HCT116 (cell line): ENCODE results near the gene ANXA6. TPM values are rescaled to one million over a fixed set of nuclear protein-coding genes. Genes with fewer than 3 reads are reported as not detected.

Experiments used
- ATAC-seq: fragments of 200-7000 bp; cut with Tn5 transposase; 2 replicates; pipeline ENCODE4 v1.9.1; 2020; ENCODE audit warnings: mild to moderate bottlenecking, moderate library complexity
- BruUV-seq: library from RNA; stranded (reverse); fragments of 400-500 nt; replicated peaks from 2 replicates; lab custom pipeline; 2021; lab: Mats Ljungman, UMichigan
- CTCF ChIA-PET: fragments of 300-600 bp; sonication (Branson Sonifier 250); formaldehyde crosslinking; loops from one replicate; lab custom pipeline; 2021; ENCODE audit warnings: antibody characterized with exemption; lab: Charles Lee
- POLR2A ChIA-PET: fragments of 300-600, 350-600 bp; sonication (Branson Sonifier 250); formaldehyde crosslinking; loops from one replicate; lab custom pipeline; 2021; ENCODE audit warnings: antibody characterized with exemption; lab: Charles Lee
- RAD21 ChIA-PET, 2 experiments: fragments of 300-600 bp; sonication (Branson Sonifier 250); formaldehyde crosslinking; loops; one replicate each; lab custom pipeline; 2023; ENCODE audit warnings: low total read pairs in 2 of 2; ENCODE audit not compliant: uncharacterized antibody in 2 of 2, unreplicated experiment in 2 of 2, low non-redundant PET in 1 of 2; lab: Charles Lee
- DNase-seq: peaks from one replicate; pipeline ENCODE4 v3.0.0-alpha.2; 2010; ENCODE audit warnings: low read depth, low spot score
- H2AFZ ChIP-seq: fragments of 200-600 bp; shearing (Covaris generic), sonication (generic); 2 replicates; pipeline ENCODE4 v1.6.1; 2017; ENCODE audit warnings: low read depth, mixed run types, mixed read lengths, antibody characterized with exemption, low read length; ENCODE audit not compliant: poor library complexity, severe bottlenecking
- H3K27ac ChIP-seq: 2 replicates; pipeline ENCODE4 v1.5.1; 2012; ENCODE audit warnings: low read depth, low read length
- H3K27me3 ChIP-seq: fragments of 200-600 bp; sonication (generic); 2 replicates; pipeline ENCODE4 v1.6.1; 2016; ENCODE audit warnings: mixed run types, low read length, mixed read lengths; ENCODE audit not compliant: insufficient read depth
- H3K36me3 ChIP-seq, 2 experiments: fragments of 200-500 bp in 1 of 2; fragments of 200-600 bp in 1 of 2; sonication (Bioruptor generic) in 1 of 2; sonication (generic) in 1 of 2; 2 replicates each; pipeline versions ENCODE4 v1.5.1 to v1.6.1; 2014 to 2016; ENCODE audit warnings: low read length in 2 of 2, inconsistent platforms in 1 of 2, mixed read lengths in 1 of 2, mixed run types in 1 of 2; ENCODE audit not compliant: insufficient read depth in 2 of 2, control insufficient read depth in 1 of 2
- H3K4me1 ChIP-seq, 2 experiments: fragments of 200-600 bp in 1 of 2; sonication (generic) in 1 of 2; 2 replicates each; pipeline versions ENCODE4 v1.5.1 to v1.6.1; 2012 to 2017; ENCODE audit warnings: low read length in 2 of 2, inconsistent platforms in 1 of 2, mild to moderate bottlenecking in 1 of 2, mixed read lengths in 1 of 2, mixed run types in 1 of 2, moderate library complexity in 1 of 2; ENCODE audit not compliant: insufficient read depth in 2 of 2, control insufficient read depth in 1 of 2
- H3K4me2 ChIP-seq: fragments of 200-600 bp; sonication (generic); 2 replicates; pipeline ENCODE4 v1.6.1; 2017; ENCODE audit warnings: mixed run types, low read length, mixed read lengths
- H3K4me3 ChIP-seq, 2 experiments: fragments of 200-600 bp in 1 of 2; sonication (generic) in 1 of 2; replicated peaks in 1 of 2; 2 replicates each; pipeline ENCODE4 v1.5.1; 2011 to 2016; ENCODE audit warnings: low read length in 2 of 2, control low read depth in 1 of 2, low read depth in 1 of 2, mild to moderate bottlenecking in 1 of 2, mixed read lengths in 1 of 2, mixed run types in 1 of 2
- H3K79me2 ChIP-seq: fragments of 200-600 bp; sonication (generic); 2 replicates; pipeline ENCODE4 v1.6.1; 2017; ENCODE audit warnings: mild to moderate bottlenecking, mixed run types, low read length, moderate library complexity, mixed read lengths; ENCODE audit not compliant: insufficient read depth
- H3K9ac ChIP-seq: fragments of 200-600 bp; sonication (generic); 2 replicates; pipeline ENCODE4 v1.6.1; 2016; ENCODE audit warnings: low read length, mixed read lengths
- H3K9me2 ChIP-seq: fragments of 200-600 bp; sonication (generic), shearing (Covaris generic); 2 replicates; pipeline ENCODE4 v1.6.1; 2017; ENCODE audit warnings: mixed run types, mild to moderate bottlenecking, moderate library complexity; ENCODE audit not compliant: insufficient read depth
- H3K9me3 ChIP-seq, 2 experiments: fragments of 200-500 bp in 1 of 2; fragments of 200-600 bp in 1 of 2; sonication (Bioruptor generic) in 1 of 2; sonication (generic) in 1 of 2; 2 replicates each; pipeline ENCODE4 v1.6.1; 2014 to 2017; ENCODE audit warnings: low read length in 2 of 2, mixed read lengths in 2 of 2, inconsistent platforms in 1 of 2, low read depth in 1 of 2, mild to moderate bottlenecking in 1 of 2, mixed run types in 1 of 2, moderate library complexity in 1 of 2; ENCODE audit not compliant: control insufficient read depth in 1 of 2, insufficient read depth in 1 of 2
- H4K20me1 ChIP-seq: fragments of 200-600 bp; sonication (generic), shearing (Covaris generic); 2 replicates; pipeline ENCODE4 v1.6.1; 2017; ENCODE audit warnings: mixed run types, mild to moderate bottlenecking, moderate library complexity; ENCODE audit not compliant: insufficient read depth
- CBX3 ChIP-seq: IDR thresholded peaks from 2 replicates; pipeline ENCODE4 v1.6.1; 2012; ENCODE audit warnings: low read depth
- EGR1 ChIP-seq: IDR thresholded peaks from 2 replicates; pipeline ENCODE4 v1.6.1; 2012; ENCODE audit warnings: low read depth
- ELF1 ChIP-seq: IDR thresholded peaks from 2 replicates; pipeline ENCODE4 v1.6.1; 2012; ENCODE audit warnings: low read depth, borderline replicate concordance
- EZH2 ChIP-seq: fragments of 200-600 bp; sonication (generic); IDR thresholded peaks from 2 replicates; pipeline ENCODE4 v1.6.1; 2017; ENCODE audit warnings: antibody characterized with exemption, mixed run types
- FOSL1 ChIP-seq: IDR thresholded peaks from 2 replicates; pipeline ENCODE4 v1.6.1; 2012; ENCODE audit warnings: low read depth
- JUND ChIP-seq: IDR thresholded peaks from 2 replicates; pipeline ENCODE4 v1.6.1; 2012
- POLR2AphosphoS5 ChIP-seq: IDR thresholded peaks from 2 replicates; pipeline ENCODE4 v1.6.1; 2011; ENCODE audit warnings: mild to moderate bottlenecking, low read depth, low read length, moderate library complexity
- SIN3A ChIP-seq: IDR thresholded peaks from 2 replicates; pipeline ENCODE4 v1.6.1; 2012; ENCODE audit warnings: low read depth
- SP1 ChIP-seq: IDR thresholded peaks from 2 replicates; pipeline ENCODE4 v1.6.1; 2012; ENCODE audit warnings: low read depth
- SRF ChIP-seq: IDR thresholded peaks from 2 replicates; pipeline ENCODE4 v1.6.1; 2012; ENCODE audit warnings: low read depth
- YY1 ChIP-seq: IDR thresholded peaks from 2 replicates; pipeline ENCODE4 v1.6.1; 2011; ENCODE audit warnings: low read length, low read depth, moderate library complexity, mild to moderate bottlenecking; ENCODE audit not compliant: insufficient replicate concordance; ENCODE audit errors: extremely low read depth
- ZFX ChIP-seq: fragments of 450-650 bp; IDR thresholded peaks from 2 replicates; pipeline ENCODE4 v1.6.1; 2017
- ZNF274 ChIP-seq: fragments of 200-500 bp; sonication (Bioruptor generic); IDR thresholded peaks from 2 replicates; pipeline ENCODE4 v1.6.1; 2014; ENCODE audit warnings: mild to moderate bottlenecking, low read depth, low read length, inconsistent platforms
- intact Hi-C: fragments of 100-400 bp; cut with micrococcal nuclease; formaldehyde crosslinking; loops from 2 replicates; pipeline ENCODE4 v1.10.0; 2022
- total RNA-seq: library from RNA; stranded (reverse); gene quantifications from one replicate; pipeline ENCODE4 v1.2.1, GENCODE V29; 2021; ENCODE audit not compliant: unreplicated experiment
- TF ChIP-seq, protein P1 (sequence below): IDR thresholded peaks from 2 replicates; pipeline ENCODE4 v1.6.1; 2011; ENCODE audit warnings: mild to moderate bottlenecking, low read length, moderate library complexity; ENCODE audit not compliant: insufficient replicate concordance; ENCODE audit errors: extremely low read depth
- TF ChIP-seq, protein P2 (sequence below): IDR thresholded peaks from 2 replicates; pipeline ENCODE4 v1.6.1; 2012
- TF ChIP-seq, protein P3 (sequence below): IDR thresholded peaks from 2 replicates; pipeline ENCODE4 v1.6.1; 2012

The ANXA6 gene
- total RNA-seq, 1 experiment from 2014 or later = 71.9 TPM

DNA sequence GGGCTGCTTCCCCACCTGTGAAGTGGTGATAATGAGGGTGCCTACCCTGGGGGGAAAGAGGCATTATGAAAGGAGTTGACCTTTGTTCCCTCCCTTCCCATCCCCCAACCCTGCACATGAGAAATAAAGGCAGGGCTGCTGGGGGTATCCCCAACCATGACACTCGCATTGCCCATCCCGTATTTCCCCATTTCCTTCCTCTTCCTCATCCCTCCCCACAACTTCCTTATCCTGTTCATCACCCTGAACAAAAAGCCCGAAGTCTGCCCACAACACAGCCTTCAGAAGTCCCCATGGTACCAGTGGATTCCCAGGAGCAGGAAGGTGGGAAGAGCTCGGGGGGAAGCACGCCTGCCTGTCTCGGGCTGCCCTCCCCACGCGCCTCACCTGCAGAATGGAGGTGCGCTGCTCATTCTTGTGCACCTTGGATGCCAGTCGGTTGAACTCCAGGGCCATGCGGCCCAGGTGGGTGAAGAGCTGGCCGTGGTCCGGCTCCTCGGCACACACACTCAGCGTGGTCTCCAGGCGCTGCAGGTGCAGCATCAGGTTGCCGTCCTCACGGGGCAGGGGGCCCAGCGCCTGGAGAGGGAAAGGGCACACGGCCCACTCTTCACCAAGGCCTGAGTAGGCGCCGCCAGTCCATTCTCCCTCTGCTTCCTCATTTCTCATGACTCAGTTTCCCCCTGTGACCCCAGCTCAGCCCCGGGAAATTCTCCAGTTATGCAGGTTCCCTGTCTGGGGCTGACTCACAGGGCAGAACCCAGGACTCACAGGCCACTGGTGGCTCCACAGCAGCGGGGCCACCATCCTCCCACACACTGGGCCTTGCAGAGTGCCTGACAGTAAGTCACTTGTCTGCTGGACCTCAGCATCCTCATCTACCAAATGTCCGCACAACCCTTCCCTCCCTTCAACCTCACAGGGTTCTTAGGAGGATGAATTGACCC is 100.9 kb downstream of the ANXA6 start:
- ATAC-seq = no peak
- CTCF ChIA-PET = interaction anchor here (2.0 kb wide), 1 partner anchor 59 kb away, joined by 6 read pairs; no protein-coding TSS in a partner anchor
- no peak for DNase-seq
- no peak for TF ChIP-seq JUND
- TF ChIP-seq ZFX = no peak
- no peak for TF ChIP-seq EGR1
- TF ChIP-seq, protein P1, sequence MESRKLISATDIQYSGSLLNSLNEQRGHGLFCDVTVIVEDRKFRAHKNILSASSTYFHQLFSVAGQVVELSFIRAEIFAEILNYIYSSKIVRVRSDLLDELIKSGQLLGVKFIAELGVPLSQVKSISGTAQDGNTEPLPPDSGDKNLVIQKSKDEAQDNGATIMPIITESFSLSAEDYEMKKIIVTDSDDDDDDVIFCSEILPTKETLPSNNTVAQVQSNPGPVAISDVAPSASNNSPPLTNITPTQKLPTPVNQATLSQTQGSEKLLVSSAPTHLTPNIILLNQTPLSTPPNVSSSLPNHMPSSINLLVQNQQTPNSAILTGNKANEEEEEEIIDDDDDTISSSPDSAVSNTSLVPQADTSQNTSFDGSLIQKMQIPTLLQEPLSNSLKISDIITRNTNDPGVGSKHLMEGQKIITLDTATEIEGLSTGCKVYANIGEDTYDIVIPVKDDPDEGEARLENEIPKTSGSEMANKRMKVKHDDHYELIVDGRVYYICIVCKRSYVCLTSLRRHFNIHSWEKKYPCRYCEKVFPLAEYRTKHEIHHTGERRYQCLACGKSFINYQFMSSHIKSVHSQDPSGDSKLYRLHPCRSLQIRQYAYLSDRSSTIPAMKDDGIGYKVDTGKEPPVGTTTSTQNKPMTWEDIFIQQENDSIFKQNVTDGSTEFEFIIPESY = no peak
- TF ChIP-seq, protein P2, sequence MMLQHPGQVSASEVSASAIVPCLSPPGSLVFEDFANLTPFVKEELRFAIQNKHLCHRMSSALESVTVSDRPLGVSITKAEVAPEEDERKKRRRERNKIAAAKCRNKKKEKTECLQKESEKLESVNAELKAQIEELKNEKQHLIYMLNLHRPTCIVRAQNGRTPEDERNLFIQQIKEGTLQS = no peak
- no peak for TF ChIP-seq FOSL1
- TF ChIP-seq EZH2 = no peak
- TF ChIP-seq CBX3 = no peak
- TF ChIP-seq, protein P3, sequence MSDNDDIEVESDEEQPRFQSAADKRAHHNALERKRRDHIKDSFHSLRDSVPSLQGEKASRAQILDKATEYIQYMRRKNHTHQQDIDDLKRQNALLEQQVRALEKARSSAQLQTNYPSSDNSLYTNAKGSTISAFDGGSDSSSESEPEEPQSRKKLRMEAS = no peak
- no peak for TF ChIP-seq ZNF274
- TF ChIP-seq SIN3A = no peak
- TF ChIP-seq YY1 = no peak
- no peak for TF ChIP-seq POLR2AphosphoS5
- no peak for TF ChIP-seq SP1
- TF ChIP-seq SRF = no peak
- TF ChIP-seq ELF1 = no peak
- no peaks in the 10 kb centered on the region for H3K9me3 ChIP-seq
- H3K9ac ChIP-seq = no peak overlapping the region
- no peak overlapping the region for H3K4me3 ChIP-seq
- H3K27ac ChIP-seq = no peak overlapping the region
- no peaks in the 10 kb centered on the region for H3K79me2 ChIP-seq
- intact Hi-C loops = no loop called here
- peaks cover 2 to 6% of the 10 kb centered on the region in 2 experiments; a peak in 2 of 4 replicates for H3K36me3 ChIP-seq
- RAD21 ChIA-PET = interaction anchor here in 1 of 2 experiments (1.6 kb wide), 1 partner anchor 59 kb away, joined by 4 read pairs; no protein-coding TSS in a partner anchor
- H3K9me2 ChIP-seq = no peaks in the 10 kb centered on the region
- BruUV-seq = no TSS peak
- H3K27me3 ChIP-seq = no peaks in the 10 kb centered on the region
- POLR2A ChIA-PET = no interaction called here
- H4K20me1 ChIP-seq = no peaks in the 10 kb centered on the region
- no peak overlapping the region for H3K4me2 ChIP-seq
- H2AFZ ChIP-seq = no peak overlapping the region
- H3K4me1 ChIP-seq = no peaks in the 10 kb centered on the region
